Stimulated activated naive B cell treated with anti-CD40 and anti-IgM and Interleukin-4, amounts not matched to agents 10 μg/mL and 1 μg/mL and 100 μg/mL, for 72 hours (primary cell): ENCODE data around the gene CLCN6.
"Not testable (repeated sequence)": the region's sequence is repeated elsewhere in the genome, so short reads cannot be mapped to it uniquely, and the experiment has no call there.

Experiments used
- ATAC-seq, 2 donors: fragments of 150-1000 bp; cut with Tn5 transposase; replicated peaks; 2 replicates each; pipeline ENCODE4 v1.10.0; 2021; ENCODE audit warnings: moderate library complexity in 1 of 2
- DNase-seq: peaks from one replicate; pipeline ENCODE4 v3.0.0; 2021
- H3K27ac Mint-ChIP-seq: one replicate; pipeline ENCODE4 v1.8.0; 2022; ENCODE audit warnings: mild to moderate bottlenecking, mixed read lengths
- H3K27me3 Mint-ChIP-seq, 2 donors: one replicate each; pipeline ENCODE4 v1.8.0; 2022; ENCODE audit warnings: mixed read lengths in 2 of 2
- H3K36me3 Mint-ChIP-seq, 2 donors: one replicate each; pipeline ENCODE4 v1.8.0; 2022; ENCODE audit warnings: mixed read lengths in 2 of 2, mild to moderate bottlenecking in 1 of 2
- H3K4me1 Mint-ChIP-seq, 2 donors: one replicate each; pipeline ENCODE4 v1.8.0; 2022; ENCODE audit warnings: mixed read lengths in 2 of 2, mild to moderate bottlenecking in 1 of 2
- H3K4me3 Mint-ChIP-seq, 2 donors: one replicate each; pipeline ENCODE4 v1.8.0; 2022; ENCODE audit warnings: mild to moderate bottlenecking in 2 of 2, mixed read lengths in 2 of 2, moderate library complexity in 1 of 2
- H3K9me3 Mint-ChIP-seq, 2 donors: one replicate each; pipeline ENCODE4 v1.8.0; 2022; ENCODE audit warnings: mixed read lengths in 2 of 2, mild to moderate bottlenecking in 1 of 2

CLCN6 gene

GRCh38 chr1:11795238-11795890 lies 10.6 kb upstream of the CLCN6 start:
- no peak overlapping the region for H3K4me3 Mint-ChIP-seq
- H3K4me1 Mint-ChIP-seq = peaks cover 24 to 34% of the 10 kb centered on the region in 2 donors
- ATAC-seq (no peak), DNase-seq (no peak)
- H3K27ac Mint-ChIP-seq = peak overlapping the region; percentile 52
- no peaks in the 10 kb centered on the region for H3K27me3 Mint-ChIP-seq
- H3K9me3 Mint-ChIP-seq = no peaks in the 10 kb centered on the region
- H3K36me3 Mint-ChIP-seq = peaks cover 50 to 65% of the 10 kb centered on the region in 2 donors

- Mint-ChIP-seq H3K4me1 (peaks cover 18 to 32% of the 10 kb centered on the region in 2 donors), H3K36me3 (peaks cover 53 to 68% of the 10 kb centered on the region in 2 donors), H3K27ac (peak overlapping the region; percentile 20), H3K9me3 (no peaks in the 10 kb centered on the region), H3K27me3 (no peaks in the 10 kb centered on the region), H3K4me3 (peak overlapping the region in 1 of 2 donors; percentile 41)
- DNase-seq (no peak), ATAC-seq (peak; percentile 65 to 77)
These were observed 9.8 kb upstream of the CLCN6 start for GRCh38 chr1:11796036-11796828.

DNA sequence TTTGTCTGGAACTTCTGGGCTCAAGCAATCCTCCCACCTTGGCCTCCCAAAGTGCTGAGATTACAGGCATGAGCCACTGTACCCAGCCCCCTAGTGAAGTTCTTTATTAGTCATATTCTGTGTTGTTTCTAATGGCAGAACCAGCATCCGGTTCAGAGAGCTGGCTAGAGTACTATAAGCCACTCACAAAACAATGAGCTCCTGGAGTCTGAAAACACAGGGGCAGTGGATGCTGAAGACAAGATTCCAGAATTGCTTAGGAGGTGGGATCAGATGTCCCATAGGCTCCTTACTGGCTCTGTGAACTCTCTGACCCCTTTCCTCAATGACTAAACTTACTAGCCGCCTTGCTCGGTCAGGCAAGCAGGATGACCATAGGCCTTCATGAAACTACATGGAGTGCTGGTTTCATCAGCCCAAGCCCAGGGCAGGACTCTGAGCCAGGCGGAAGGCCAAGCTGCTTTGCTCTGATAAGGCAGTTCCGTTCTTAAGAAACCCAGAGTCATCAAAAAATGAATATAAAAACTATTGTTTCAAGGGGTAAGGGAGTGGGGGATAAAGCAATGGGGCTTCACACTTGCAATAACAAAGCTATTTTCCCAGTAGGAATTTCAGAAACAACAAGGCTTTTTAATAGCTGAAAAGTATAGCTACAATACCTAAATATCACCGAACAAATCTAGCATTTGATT lies 8.3 kb upstream of the CLCN6 start:
- Mint-ChIP-seq H3K4me3 (no peak overlapping the region), H3K36me3 (peaks cover 48 to 64% of the 10 kb centered on the region in 2 donors), H3K9me3 (no peaks in the 10 kb centered on the region), H3K27me3 (no peaks in the 10 kb centered on the region), H3K27ac (no peak overlapping the region), H3K4me1 (peaks cover 12 to 32% of the 10 kb centered on the region in 2 donors)
- ATAC-seq (no peak), DNase-seq (no peak)

DNA sequence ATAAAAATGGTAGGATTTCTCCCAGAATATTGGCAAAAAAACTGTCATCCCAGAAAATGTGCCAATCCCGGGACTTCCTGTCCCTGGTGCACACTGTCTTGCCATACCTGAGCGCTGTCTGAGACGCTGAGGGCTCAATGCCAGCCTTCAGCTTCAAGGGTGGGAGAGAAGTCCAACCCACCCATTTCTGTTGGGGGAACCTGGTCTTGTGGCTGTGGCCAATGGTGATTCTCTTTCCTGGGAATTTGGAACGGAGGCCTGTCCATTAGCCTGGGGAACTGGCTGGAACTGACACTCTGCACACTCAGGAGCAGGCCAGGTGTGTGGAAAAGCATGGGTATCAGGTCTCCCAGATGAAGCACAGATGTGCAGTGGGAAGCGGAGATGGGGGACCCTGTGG lies 6.9 kb upstream of the CLCN6 start:
- Mint-ChIP-seq H3K27me3 (no peaks in the 10 kb centered on the region), H3K9me3 (no peaks in the 10 kb centered on the region), H3K4me1 (peaks cover 24 to 45% of the 10 kb centered on the region in 2 donors), H3K36me3 (peaks cover 54 to 73% of the 10 kb centered on the region in 2 donors), H3K4me3 (no peak overlapping the region), H3K27ac (peak overlapping the region; percentile 79)
- no peak for ATAC-seq
- no peak for DNase-seq

DNA sequence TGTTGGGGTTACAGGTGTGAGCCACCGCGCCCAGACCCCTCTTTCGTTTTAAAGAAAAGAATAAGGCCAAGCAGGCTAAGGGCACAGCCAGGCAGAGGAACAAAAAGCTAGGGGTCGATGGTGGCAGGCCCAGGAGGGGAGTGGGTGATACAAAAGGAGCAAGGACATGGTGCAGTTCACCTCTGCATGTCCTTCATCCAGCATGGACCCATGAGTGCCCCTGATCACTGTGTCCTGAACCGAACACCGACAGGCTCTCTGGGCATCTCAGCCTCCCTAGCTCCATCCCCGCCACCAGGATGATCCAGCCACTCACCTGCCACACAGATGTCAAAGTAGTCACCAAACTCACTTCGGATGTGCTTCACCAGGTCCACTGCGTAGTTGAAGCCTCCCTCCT lies 6.1 kb upstream of the CLCN6 start:
- peaks cover 47 to 70% of the 10 kb centered on the region in 2 donors for H3K36me3 Mint-ChIP-seq
- no peak overlapping the region for H3K4me3 Mint-ChIP-seq
- H3K4me1 Mint-ChIP-seq = peaks cover 25 to 53% of the 10 kb centered on the region in 2 donors
- H3K9me3 Mint-ChIP-seq = no peaks in the 10 kb centered on the region
- no peak overlapping the region for H3K27ac Mint-ChIP-seq
- DNase-seq (no peak), ATAC-seq (no peak)
- no peaks in the 10 kb centered on the region for H3K27me3 Mint-ChIP-seq

GRCh38 chr1:11800391-11800755 lies 5.6 kb upstream of the CLCN6 start:
- H3K36me3 Mint-ChIP-seq = peaks cover 46 to 66% of the 10 kb centered on the region in 2 donors
- H3K27me3 Mint-ChIP-seq = no peaks in the 10 kb centered on the region
- H3K9me3 Mint-ChIP-seq = no peaks in the 10 kb centered on the region
- DNase-seq (no peak), ATAC-seq (no peak)
- H3K27ac Mint-ChIP-seq = no peak overlapping the region
- H3K4me3 Mint-ChIP-seq = no peak overlapping the region
- peaks cover 25 to 53% of the 10 kb centered on the region in 2 donors for H3K4me1 Mint-ChIP-seq

DNA sequence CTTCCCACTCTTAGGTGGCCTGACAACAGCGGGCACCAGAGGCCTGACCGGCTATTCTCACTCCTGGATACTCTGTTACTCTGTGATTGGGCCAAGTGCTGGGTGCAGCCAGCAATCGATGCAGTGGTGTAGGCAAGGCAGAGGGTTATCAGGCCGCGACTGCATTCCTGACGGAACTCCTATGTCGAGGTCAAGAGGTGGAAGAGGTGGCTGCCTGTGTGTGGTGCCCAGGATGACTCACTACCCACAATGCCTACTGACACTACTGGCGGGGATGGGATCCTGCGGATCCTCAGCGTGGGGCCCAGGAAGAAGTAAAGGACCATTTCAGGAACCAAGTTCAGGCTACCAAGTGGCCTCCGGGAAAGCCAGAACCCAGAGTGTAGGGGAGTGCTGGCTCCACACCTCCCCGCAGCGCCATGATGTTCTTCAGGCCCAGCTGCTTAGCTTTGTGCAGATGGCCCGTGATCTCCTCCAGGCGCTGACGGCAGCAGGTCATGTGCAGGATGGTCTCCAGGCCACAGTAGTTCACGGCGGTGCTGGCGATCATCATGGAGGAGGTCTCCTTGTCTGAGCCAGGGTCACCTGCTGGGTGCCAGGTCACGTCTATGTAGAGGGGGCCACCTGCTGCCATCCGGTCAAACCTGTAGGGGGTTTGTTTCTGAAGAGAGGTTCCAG lies 5.1 kb upstream of the CLCN6 start:
- Mint-ChIP-seq H3K4me3 (peak overlapping the region in 1 of 2 donors; percentile 61), H3K27ac (peak overlapping the region; percentile 51), H3K4me1 (peaks cover 25 to 53% of the 10 kb centered on the region in 2 donors), H3K27me3 (no peaks in the 10 kb centered on the region), H3K36me3 (peaks cover 41 to 61% of the 10 kb centered on the region in 2 donors), H3K9me3 (no peaks in the 10 kb centered on the region)
- no peak for ATAC-seq
- DNase-seq = no peak

GRCh38 chr1:11802616-11802972 lies 3.4 kb upstream of the CLCN6 start:
- no peaks in the 10 kb centered on the region for H3K9me3 Mint-ChIP-seq
- ATAC-seq (no peak), DNase-seq (no peak)
- peak overlapping the region; percentile 89 to 90 for H3K4me3 Mint-ChIP-seq
- peaks cover 36 to 59% of the 10 kb centered on the region in 2 donors for H3K36me3 Mint-ChIP-seq
- H3K27ac Mint-ChIP-seq = peak overlapping the region; percentile 88
- no peaks in the 10 kb centered on the region for H3K27me3 Mint-ChIP-seq
- peaks cover 24 to 55% of the 10 kb centered on the region in 2 donors for H3K4me1 Mint-ChIP-seq

GRCh38 chr1:11802973-11803885 lies 2.8 kb upstream of the CLCN6 start:
- Mint-ChIP-seq H3K4me1 (peaks cover 26 to 61% of the 10 kb centered on the region in 2 donors), H3K27ac (peak overlapping the region; percentile 88), H3K9me3 (no peaks in the 10 kb centered on the region)

GRCh38 chr1:11803924-11804665 lies 1.9 kb upstream of the CLCN6 start:
- not testable (repeated sequence) for DNase-seq, H3K27me3 Mint-ChIP-seq, H3K9me3 Mint-ChIP-seq, ATAC-seq
- Mint-ChIP-seq H3K4me3 (peak overlapping the region; percentile 89 to 90), H3K36me3 (peaks cover 44 to 68% of the 10 kb centered on the region in 2 donors), H3K27ac (peak overlapping the region; percentile 88), H3K4me1 (peaks cover 26 to 70% of the 10 kb centered on the region in 2 donors)

More at GRCh38 chr1:11802973-11803885, 2.8 kb upstream of the CLCN6 start:
- Mint-ChIP-seq H3K36me3 (peaks cover 41 to 64% of the 10 kb centered on the region in 2 donors), H3K4me3 (peak overlapping the region; percentile 89 to 90), H3K27me3 (no peaks in the 10 kb centered on the region)
- ATAC-seq (peak; percentile 38 to 43), DNase-seq (peak; percentile 62)

GRCh38 chr1:11804666-11805421 lies 1.1 kb upstream of the CLCN6 start:
- peak overlapping the region; percentile 89 to 90 for H3K4me3 Mint-ChIP-seq
- H3K27ac Mint-ChIP-seq = peak overlapping the region; percentile 97
- no peak for ATAC-seq
- peaks cover 31 to 77% of the 10 kb centered on the region in 2 donors for H3K4me1 Mint-ChIP-seq
- no peaks in the 10 kb centered on the region for H3K27me3 Mint-ChIP-seq
- H3K36me3 Mint-ChIP-seq = peaks cover 47 to 68% of the 10 kb centered on the region in 2 donors
- no peak for DNase-seq
- no peaks in the 10 kb centered on the region for H3K9me3 Mint-ChIP-seq

DNA sequence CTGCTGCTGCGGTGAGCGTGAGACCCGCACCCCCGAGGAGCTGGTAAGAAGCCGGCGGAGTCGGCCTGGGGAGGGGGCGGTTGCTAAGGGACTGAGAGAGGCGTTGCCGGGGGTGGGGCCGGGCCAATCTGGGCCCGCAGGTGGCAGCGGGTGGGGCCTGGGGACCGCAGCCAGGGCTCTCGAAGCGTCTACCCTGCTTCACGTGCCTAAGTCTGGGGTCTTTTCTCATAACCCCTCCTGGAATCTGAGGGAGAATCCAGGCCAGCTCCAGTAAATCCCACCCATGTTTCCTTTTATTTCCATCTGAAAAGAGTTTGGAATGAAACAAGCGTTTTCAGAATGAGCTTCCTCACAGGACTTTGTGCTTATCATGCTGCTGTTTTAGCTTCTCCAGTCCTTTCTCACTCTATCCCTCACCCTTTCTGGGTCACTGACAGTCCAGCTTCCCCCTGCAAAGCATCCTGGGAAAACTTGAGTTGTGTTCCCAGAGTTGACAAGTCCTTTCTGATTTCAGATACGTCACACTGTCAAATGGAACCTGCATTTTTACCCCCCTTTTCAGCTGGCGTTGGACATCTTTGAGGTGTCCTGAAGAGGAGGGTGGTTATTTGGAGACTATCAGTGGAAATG lies 431 bp downstream of the CLCN6 start:
- no peak for DNase-seq
- H3K9me3 Mint-ChIP-seq = no peaks in the 10 kb centered on the region
- peaks cover 33 to 78% of the 10 kb centered on the region in 2 donors for H3K4me1 Mint-ChIP-seq
- peak overlapping the region; percentile 89 to 90 for H3K4me3 Mint-ChIP-seq
- peaks cover 42 to 58% of the 10 kb centered on the region in 2 donors for H3K36me3 Mint-ChIP-seq
- H3K27ac Mint-ChIP-seq = peak overlapping the region; percentile 97
- H3K27me3 Mint-ChIP-seq = no peaks in the 10 kb centered on the region
- ATAC-seq = peak; percentile 62 to 64
